ENCODE results near the gene SAPCD1. TPM values are rescaled to one million over a fixed set of nuclear protein-coding genes. Genes with fewer than 3 reads are reported as not detected.

SAPCD1 gene
- 11.4 TPM for polyA plus RNA-seq (2013)

- POLR2A ChIA-PET = no interaction called here
- no peak within 1 kb of the TSS for H3K27ac ChIP-seq (ENCODE audit: insufficient read depth in 1 of 2, low read depth in 1 of 2, low read length in 2 of 2, poor library complexity in 1 of 2, severe bottlenecking in 2 of 2)
- 78% methylated on average over 1 of the region's 4 CpGs for WGBS (ENCODE audit: insufficient coverage)
These were observed at the start of gene SAPCD1 for GRCh38 chr6:31762356-31762755. Gene SAPCD1 (plus strand): TSS chr6:31762656. CDS start chr6:31763055, 399 bp downstream.

GRCh38 chr6:31713465-31713864, 49.0 kb upstream of the SAPCD1 start:
- H3K9me3 ChIP-seq (ENCODE audit: control extremely low read depth in 1 of 5, control insufficient read depth in 4 of 5, insufficient read depth in 2 of 5, low read depth in 1 of 5, low read length in 4 of 5) = no peaks in the 10 kb centered on the region
- 92% methylated on average over 4 of the region's 4 CpGs for WGBS (ENCODE audit: insufficient coverage)
- CTCF ChIA-PET = interaction anchor here (1.1 to 7.1 kb wide), 5 partner anchors 12 to 117 kb away, joined by 3 to 136 read pairs (median 11); partner anchors contain the start of genes DDAH2, LY6G6C and MPIG6B
- no peak for DNase-seq
- H3K36me3 ChIP-seq (ENCODE audit: control insufficient read depth in 4 of 4, insufficient read depth in 4 of 4, low read length in 3 of 4) = no peaks in the 10 kb centered on the region
- peaks cover 5 to 52% (median 36%) of the 10 kb centered on the region in 4 experiments for H3K4me1 ChIP-seq (ENCODE audit: control extremely low read depth in 1 of 4, control insufficient read depth in 4 of 4, insufficient read depth in 4 of 4, low read length in 3 of 4)
- H3K27me3 ChIP-seq (replicated peaks in 2 of 5; ENCODE audit: control insufficient read depth in 4 of 5, insufficient read depth in 5 of 5, low read length in 4 of 5) = no peaks in the 10 kb centered on the region
- POLR2A ChIA-PET = interaction anchor here (1.2 to 1.7 kb wide), 2 partner anchors 13 to 16 kb away, joined by 3 to 11 read pairs; partner anchors contain the start of gene DDAH2
- no peak overlapping the region for H3K27ac ChIP-seq (ENCODE audit: insufficient read depth in 1 of 2, low read depth in 1 of 2, low read length in 2 of 2, poor library complexity in 1 of 2, severe bottlenecking in 2 of 2)
- no peak overlapping the region for H3K4me3 ChIP-seq (ENCODE audit: control insufficient read depth in 1 of 7, extremely low read depth in 1 of 7, insufficient read depth in 4 of 7, low read depth in 2 of 7, low read length in 6 of 7)

More at GRCh38 chr6:31762356-31762755, at the start of gene SAPCD1:
- no peak for DNase-seq
- Histone ChIP-seq H3K9me3 (ENCODE audit: control extremely low read depth in 1 of 5, control insufficient read depth in 4 of 5, insufficient read depth in 2 of 5, low read depth in 1 of 5, low read length in 4 of 5) (no peaks in the 10 kb centered on the region), H3K27me3 (replicated peaks in 2 of 5; ENCODE audit: control insufficient read depth in 4 of 5, insufficient read depth in 5 of 5, low read length in 4 of 5) (no peaks in the 10 kb centered on the region), H3K4me1 (ENCODE audit: control extremely low read depth in 1 of 4, control insufficient read depth in 4 of 4, insufficient read depth in 4 of 4, low read length in 3 of 4) (no peaks in the 10 kb centered on the region), H3K36me3 (ENCODE audit: control insufficient read depth in 4 of 4, insufficient read depth in 4 of 4, low read length in 3 of 4) (peaks cover 9 to 67% (median 54%) of the 10 kb centered on the region in 4 experiments), H3K4me3 (ENCODE audit: control insufficient read depth in 1 of 7, extremely low read depth in 1 of 7, insufficient read depth in 4 of 7, low read depth in 2 of 7, low read length in 6 of 7) (no peak within 1 kb of the TSS)
- CTCF ChIA-PET = interaction anchor here (0.7 to 13.2 kb wide), 2 partner anchors 8 to 30 kb away, joined by 4 to 268 read pairs; partner anchors contain the start of genes CLIC1, DDAH2, MPIG6B and MSH5

GRCh38 chr6:31713991-31714684, 48.3 kb upstream of the SAPCD1 start:
- WGBS (ENCODE audit: insufficient coverage) = 78% methylated on average over 3 of the region's 5 CpGs
- POLR2A ChIA-PET = interaction anchor here (0.8 to 1.2 kb wide), 2 partner anchors 13 to 14 kb away, joined by 3 read pairs; no protein-coding TSS in a partner anchor
- no peak for DNase-seq
- Histone ChIP-seq H3K4me1 (ENCODE audit: control extremely low read depth in 1 of 4, control insufficient read depth in 4 of 4, insufficient read depth in 4 of 4, low read length in 3 of 4) (peaks cover 5 to 52% (median 36%) of the 10 kb centered on the region in 4 experiments), H3K9me3 (ENCODE audit: control extremely low read depth in 1 of 5, control insufficient read depth in 4 of 5, insufficient read depth in 2 of 5, low read depth in 1 of 5, low read length in 4 of 5) (no peaks in the 10 kb centered on the region), H3K36me3 (ENCODE audit: control insufficient read depth in 4 of 4, insufficient read depth in 4 of 4, low read length in 3 of 4) (no peaks in the 10 kb centered on the region), H3K27ac (ENCODE audit: insufficient read depth in 1 of 2, low read depth in 1 of 2, low read length in 2 of 2, poor library complexity in 1 of 2, severe bottlenecking in 2 of 2) (no peak overlapping the region), H3K27me3 (replicated peaks in 2 of 5; ENCODE audit: control insufficient read depth in 4 of 5, insufficient read depth in 5 of 5, low read length in 4 of 5) (no peaks in the 10 kb centered on the region), H3K4me3 (ENCODE audit: control insufficient read depth in 1 of 7, extremely low read depth in 1 of 7, insufficient read depth in 4 of 7, low read depth in 2 of 7, low read length in 6 of 7) (no peak overlapping the region)
- CTCF ChIA-PET = interaction anchor here (0.7 to 7.1 kb wide), 9 partner anchors 12 to 119 kb away, joined by 3 to 136 read pairs (median 3); partner anchors contain the start of genes DDAH2, LY6G5C, LY6G6C and MPIG6B

- Histone ChIP-seq H3K4me1 (ENCODE audit: control extremely low read depth in 1 of 4, control insufficient read depth in 4 of 4, insufficient read depth in 4 of 4, low read length in 3 of 4) (peaks cover 5 to 45% (median 33%) of the 10 kb centered on the region in 4 experiments), H3K4me3 (ENCODE audit: control insufficient read depth in 1 of 7, extremely low read depth in 1 of 7, insufficient read depth in 4 of 7, low read depth in 2 of 7, low read length in 6 of 7) (no peak within 1 kb of the TSS), H3K27ac (ENCODE audit: insufficient read depth in 1 of 2, low read depth in 1 of 2, low read length in 2 of 2, poor library complexity in 1 of 2, severe bottlenecking in 2 of 2) (no peak within 1 kb of the TSS), H3K36me3 (ENCODE audit: control insufficient read depth in 4 of 4, insufficient read depth in 4 of 4, low read length in 3 of 4) (no peaks in the 10 kb centered on the region), H3K27me3 (replicated peaks in 2 of 5; ENCODE audit: control insufficient read depth in 4 of 5, insufficient read depth in 5 of 5, low read length in 4 of 5) (no peaks in the 10 kb centered on the region), H3K9me3 (ENCODE audit: control extremely low read depth in 1 of 5, control insufficient read depth in 4 of 5, insufficient read depth in 2 of 5, low read depth in 1 of 5, low read length in 4 of 5) (no peaks in the 10 kb centered on the region)
- DNase-seq = no peak
- ChIA-PET CTCF (interaction anchor here (1.0 to 7.1 kb wide), 6 partner anchors 10 to 62 kb away, joined by 3 to 136 read pairs (median 4); partner anchors contain the start of genes DDAH2, LY6G6C, MPIG6B and VWA7), POLR2A (interaction anchor here (1.4 kb wide), 1 partner anchor 10 kb away, joined by 3 read pairs; no protein-coding TSS in a partner anchor)
- WGBS (ENCODE audit: insufficient coverage) = 86% methylated on average over 10 of the region's 16 CpGs
These were observed 47.2 kb upstream of the SAPCD1 start, which contains the start of gene LY6G6D for GRCh38 chr6:31715022-31715958. Gene LY6G6D (plus strand): TSS chr6:31715348. CDS start chr6:31715356, 8 bp downstream.

GRCh38 chr6:31717499-31718222, 44.8 kb upstream of the SAPCD1 start:
- CTCF ChIA-PET = no interaction called here
- no peaks in the 10 kb centered on the region for H3K27me3 ChIP-seq (replicated peaks in 2 of 5; ENCODE audit: control insufficient read depth in 4 of 5, insufficient read depth in 5 of 5, low read length in 4 of 5)
- no peaks in the 10 kb centered on the region for H3K36me3 ChIP-seq (ENCODE audit: control insufficient read depth in 4 of 4, insufficient read depth in 4 of 4, low read length in 3 of 4)
- H3K4me3 ChIP-seq (ENCODE audit: control insufficient read depth in 1 of 7, extremely low read depth in 1 of 7, insufficient read depth in 4 of 7, low read depth in 2 of 7, low read length in 6 of 7) = no peak overlapping the region
- H3K9me3 ChIP-seq (ENCODE audit: control extremely low read depth in 1 of 5, control insufficient read depth in 4 of 5, insufficient read depth in 2 of 5, low read depth in 1 of 5, low read length in 4 of 5) = no peaks in the 10 kb centered on the region
- 92% methylated on average over 10 of the region's 10 CpGs for WGBS (ENCODE audit: insufficient coverage)
- H3K27ac ChIP-seq (ENCODE audit: insufficient read depth in 1 of 2, low read depth in 1 of 2, low read length in 2 of 2, poor library complexity in 1 of 2, severe bottlenecking in 2 of 2) = no peak overlapping the region
- POLR2A ChIA-PET = no interaction called here
- peak in 1 of 3 donors; percentile 21 for DNase-seq
- peaks cover 2 to 21% (median 14%) of the 10 kb centered on the region in 4 experiments for H3K4me1 ChIP-seq (ENCODE audit: control extremely low read depth in 1 of 4, control insufficient read depth in 4 of 4, insufficient read depth in 4 of 4, low read length in 3 of 4)

GRCh38 chr6:31718265-31718664, 44.2 kb upstream of the SAPCD1 start:
- no peak overlapping the region for H3K27ac ChIP-seq (ENCODE audit: insufficient read depth in 1 of 2, low read depth in 1 of 2, low read length in 2 of 2, poor library complexity in 1 of 2, severe bottlenecking in 2 of 2)
- CTCF ChIA-PET = no interaction called here
- H3K36me3 ChIP-seq (ENCODE audit: control insufficient read depth in 4 of 4, insufficient read depth in 4 of 4, low read length in 3 of 4) = no peaks in the 10 kb centered on the region
- POLR2A ChIA-PET = no interaction called here
- no CpG with 5 or more reads among the region's 1 CpG for WGBS (ENCODE audit: insufficient coverage)
- no peaks in the 10 kb centered on the region for H3K27me3 ChIP-seq (replicated peaks in 2 of 5; ENCODE audit: control insufficient read depth in 4 of 5, insufficient read depth in 5 of 5, low read length in 4 of 5)
- H3K4me3 ChIP-seq (ENCODE audit: control insufficient read depth in 1 of 7, extremely low read depth in 1 of 7, insufficient read depth in 4 of 7, low read depth in 2 of 7, low read length in 6 of 7) = no peak overlapping the region
- DNase-seq = no peak
- H3K4me1 ChIP-seq (ENCODE audit: control extremely low read depth in 1 of 4, control insufficient read depth in 4 of 4, insufficient read depth in 4 of 4, low read length in 3 of 4) = peaks cover 2 to 24% (median 17%) of the 10 kb centered on the region in 4 experiments
- H3K9me3 ChIP-seq (ENCODE audit: control extremely low read depth in 1 of 5, control insufficient read depth in 4 of 5, insufficient read depth in 2 of 5, low read depth in 1 of 5, low read length in 4 of 5) = no peaks in the 10 kb centered on the region
